Measurements from ENCODE around the gene DCPS.
"Not testable (repeated sequence)": the region's sequence is repeated elsewhere in the genome, so short reads cannot be mapped to it uniquely, and the experiment has no call there.

Gene DCPS

GRCh38 chr11:126385991-126386728 lies 82.3 kb downstream of the DCPS start:
- no peak for DNase-seq

GRCh38 chr11:126386729-126387071 lies 82.8 kb downstream of the DCPS start:
- DNase-seq: not testable (repeated sequence)

DNA sequence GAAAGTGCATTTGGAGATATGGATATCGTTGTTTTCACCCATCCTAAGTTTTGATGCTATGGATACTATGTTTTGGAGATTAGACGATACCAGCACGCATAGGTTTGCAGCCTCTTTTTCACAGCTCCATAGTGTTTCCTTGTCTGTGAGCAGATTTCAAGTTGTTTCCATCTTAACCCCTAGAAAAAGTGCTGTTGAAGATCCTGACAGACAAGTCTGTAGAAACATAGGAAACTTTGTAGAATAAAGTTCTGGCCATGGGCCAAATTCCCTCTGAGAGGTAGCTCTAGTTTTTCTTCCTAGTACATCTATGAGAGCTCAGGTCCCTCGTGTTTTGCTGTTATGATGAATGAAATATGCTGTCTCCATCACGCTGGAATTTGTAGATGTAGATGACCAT lies 84.0 kb downstream of the DCPS start:
- no peak for DNase-seq

DNA sequence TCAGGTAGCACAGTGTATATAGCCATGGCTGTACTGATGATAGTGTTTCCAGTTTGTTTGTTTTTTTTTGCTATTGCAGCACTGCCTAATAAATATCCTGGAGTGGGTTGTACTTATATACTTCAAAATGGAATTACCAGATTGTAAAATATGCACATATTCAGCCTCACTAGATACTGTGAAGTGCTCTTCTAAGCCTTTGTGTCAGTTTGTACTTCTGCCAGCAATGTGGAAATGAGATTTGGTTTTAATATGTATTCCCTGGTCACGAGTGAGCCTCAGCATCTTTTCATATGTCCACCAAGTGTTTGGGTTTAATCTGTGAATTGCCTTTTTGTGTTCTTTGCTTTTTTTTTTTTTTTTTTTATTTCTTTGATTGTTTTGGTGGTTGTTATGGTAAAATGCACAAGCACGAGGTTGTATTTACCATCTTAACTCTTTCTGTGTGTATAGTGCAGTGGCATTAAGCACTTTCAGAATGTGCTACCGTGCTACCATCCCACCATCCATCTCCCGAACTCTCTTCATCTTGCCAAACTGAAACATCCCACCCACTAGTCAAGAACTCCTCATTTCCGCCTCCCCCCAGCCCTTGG lies 86.5 kb downstream of the DCPS start:
- no peak for DNase-seq

DNA sequence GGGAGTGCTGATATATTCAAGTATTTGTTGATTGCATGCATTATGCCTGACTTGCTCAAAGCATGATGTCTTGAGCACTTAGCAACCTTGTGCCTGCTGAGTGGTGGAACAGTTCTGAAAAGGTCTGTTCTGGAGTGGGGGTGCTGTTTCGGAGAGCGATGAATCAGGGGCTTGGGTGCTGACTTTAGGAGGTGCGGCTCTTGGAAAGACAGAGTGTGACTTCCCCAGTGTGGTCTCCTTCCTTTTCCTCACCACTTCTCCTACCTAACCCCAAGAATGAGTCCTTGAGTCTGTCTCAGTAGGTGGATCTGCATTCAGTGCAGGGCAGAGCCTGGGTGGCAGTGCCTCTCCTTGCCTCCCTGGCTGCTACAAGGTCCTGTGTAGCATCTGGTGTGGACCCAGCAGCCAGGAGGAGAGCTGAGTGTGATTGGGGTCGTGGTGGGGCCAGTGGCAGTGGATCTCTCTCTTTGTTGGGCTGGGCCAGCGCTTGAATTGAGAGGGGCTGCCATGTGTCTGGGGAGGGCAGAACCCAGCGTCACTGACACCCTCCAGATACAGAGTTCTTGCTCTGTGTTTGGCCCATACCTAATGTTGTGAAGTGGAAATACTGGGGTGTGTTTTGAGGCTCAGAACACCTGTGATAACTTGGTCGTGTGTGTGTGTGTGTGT lies 87.6 kb downstream of the DCPS start:
- no peak for DNase-seq

DNA sequence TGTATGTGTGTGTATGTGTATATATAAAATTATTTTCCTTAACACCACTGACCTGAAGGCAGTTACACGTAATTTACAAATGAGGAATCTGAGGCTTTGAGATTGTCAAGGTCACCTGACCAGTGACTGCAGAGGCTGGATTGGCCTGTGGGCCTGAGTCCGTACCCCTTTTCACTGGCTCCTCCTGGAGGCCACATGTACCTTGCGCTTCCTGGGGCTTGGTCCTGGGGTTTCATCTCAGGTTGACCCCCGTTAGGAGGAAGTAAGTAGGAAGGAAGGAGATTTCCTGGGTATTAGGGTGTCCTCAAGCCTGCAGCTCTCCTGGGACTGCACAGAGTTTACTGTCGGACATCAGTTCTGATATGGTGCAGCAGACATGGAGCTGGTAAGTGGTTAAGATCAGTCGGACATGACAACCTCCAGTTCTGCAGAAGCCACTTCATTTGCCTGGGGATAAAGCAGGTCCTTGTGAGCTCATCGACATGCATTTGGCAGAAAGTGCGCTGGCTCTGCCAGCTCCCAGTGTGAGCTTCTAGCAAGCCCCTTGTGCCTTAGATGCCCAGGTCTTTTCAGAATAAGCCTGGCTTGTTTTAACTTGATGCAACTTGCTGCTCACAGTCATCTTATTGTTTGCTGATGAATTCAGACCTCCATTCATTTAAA lies 88.2 kb downstream of the DCPS start:
- no peak for DNase-seq

DNA sequence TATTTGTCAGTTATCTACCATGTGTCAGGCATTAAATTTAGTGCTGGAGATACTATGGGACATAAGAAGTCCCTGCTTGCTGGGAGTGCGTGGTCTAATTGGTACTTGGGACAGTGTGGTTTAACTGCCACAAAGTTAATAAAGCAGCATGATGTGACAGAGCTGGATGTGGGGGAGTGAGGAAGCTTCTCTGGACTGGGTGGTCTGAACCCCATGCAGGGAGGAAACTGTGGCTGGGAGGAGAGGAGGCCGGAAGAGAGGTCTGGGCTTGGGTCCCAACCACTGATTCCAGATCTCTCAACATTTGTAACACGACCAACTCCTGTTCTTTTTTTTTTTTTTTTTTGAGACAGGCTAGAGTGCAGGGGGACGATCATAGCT lies 88.8 kb downstream of the DCPS start:
- no peak for DNase-seq

- DNase-seq: no peak
Observed at GRCh38 chr11:126393143-126393542, 89.3 kb downstream of the DCPS start.

GRCh38 chr11:126394036-126394435 lies 90.2 kb downstream of the DCPS start:
- no peak for DNase-seq

GRCh38 chr11:126394634-126395072 lies 90.8 kb downstream of the DCPS start:
- DNase-seq: not testable (repeated sequence)

All from stimulated activated CD4-positive, alpha-beta T cell treated with anti-CD3 and anti-CD28 coated beads, Interleukin-15, amount 100 ng/mL, for 24 hours (primary cell).